Lung (tissue), 12 donors: ENCODE data around the gene GABRB1. TPM values are rescaled to one million over a fixed set of nuclear protein-coding genes. Genes with fewer than 3 reads are reported as not detected.

ENCODE experiments used
- ATAC-seq: fragments of 200-7000 bp; cut with Tn5 transposase; one replicate; pipeline ENCODE4 v1.9.1; 2020; ENCODE audit warnings: moderate number of reproducible peaks; ENCODE audit not compliant: insufficient read depth, low FRiP score
- DNase-seq, 3 donors: peaks; one replicate each; pipeline ENCODE4 v3.0.0-alpha.2; 2013 to 2017
- H3K27ac ChIP-seq, 2 donors: one replicate each; pipeline ENCODE4 v1.5.1; 2013; ENCODE audit warnings: mild to moderate bottlenecking in 2 of 2, moderate library complexity in 2 of 2, control low read depth in 1 of 2, inconsistent platforms in 1 of 2, low read depth in 1 of 2, low read length in 1 of 2
- H3K27me3 ChIP-seq, 3 donors: one replicate each; pipeline ENCODE4 v1.5.1; 2013; ENCODE audit warnings: low read length in 2 of 3; ENCODE audit not compliant: control insufficient read depth in 3 of 3, insufficient read depth in 3 of 3
- H3K36me3 ChIP-seq, 4 donors: one replicate each; pipeline ENCODE4 v1.5.1; 2013; ENCODE audit warnings: low read length in 4 of 4, mild to moderate bottlenecking in 1 of 4, moderate library complexity in 1 of 4; ENCODE audit not compliant: control insufficient read depth in 4 of 4, insufficient read depth in 4 of 4
- H3K4me1 ChIP-seq, 5 donors: one replicate each; pipeline ENCODE4 v1.5.1; 2013; ENCODE audit warnings: low read length in 5 of 5, mild to moderate bottlenecking in 2 of 5, moderate library complexity in 1 of 5; ENCODE audit not compliant: control insufficient read depth in 5 of 5, insufficient read depth in 5 of 5
- H3K4me3 ChIP-seq: one replicate; pipeline ENCODE4 v1.5.1; 2013; ENCODE audit warnings: mild to moderate bottlenecking, control low read depth, moderate library complexity
- H3K9ac ChIP-seq, 2 donors: one replicate each; pipeline ENCODE4 v1.5.1; 2013; ENCODE audit warnings: low read length in 2 of 2, control low read depth in 1 of 2; ENCODE audit not compliant: insufficient read depth in 1 of 2
- H3K9me3 ChIP-seq, 4 donors: one replicate each; pipeline ENCODE4 v1.5.1; 2013; ENCODE audit warnings: low read length in 3 of 4, mild to moderate bottlenecking in 1 of 4, moderate library complexity in 1 of 4; ENCODE audit not compliant: control insufficient read depth in 4 of 4, insufficient read depth in 3 of 4
- WGBS, 2 donors: extraction: QIAGEN DNeasy Blood & Tissue Kit; methylation state at CpG; one replicate each; pipeline ENCODE4 v1.1.7; 2013; 5-methylcytosine and 5-hydroxymethylcytosine counted together
- polyA plus RNA-seq, 2 donors: library from polyadenylated mRNA; stranded (reverse); fragments of 200-250 nt; gene quantifications; one replicate each; pipeline ENCODE4 v1.2.1, GENCODE V29; 2013
- total RNA-seq, 2 donors: library from RNA; depleted of rRNA in 1 of 2; stranded (reverse); fragments of >200 nt in 1 of 2; gene quantifications; one replicate each; pipeline ENCODE4 v1.2.1, GENCODE V29; 2014 to 2021
- TF ChIP-seq, protein P1 (sequence below): IDR thresholded peaks from 2 replicates; pipeline ENCODE4 v1.5.1; 2012; ENCODE audit warnings: mild to moderate bottlenecking; ENCODE audit errors: control extremely low read depth, extremely low read depth
- donor health status: control.
- donor health status: control.
- donor health status: Bipolar disorder and iron deficiency.
- donor health status: healthy.
- donor health status: DM: yes; HTN: yes; CAD: no.

The GABRB1 gene
- total and polyA plus RNA-seq, 4 donors, result 0.34 TPM; not detected in 3

DNA sequence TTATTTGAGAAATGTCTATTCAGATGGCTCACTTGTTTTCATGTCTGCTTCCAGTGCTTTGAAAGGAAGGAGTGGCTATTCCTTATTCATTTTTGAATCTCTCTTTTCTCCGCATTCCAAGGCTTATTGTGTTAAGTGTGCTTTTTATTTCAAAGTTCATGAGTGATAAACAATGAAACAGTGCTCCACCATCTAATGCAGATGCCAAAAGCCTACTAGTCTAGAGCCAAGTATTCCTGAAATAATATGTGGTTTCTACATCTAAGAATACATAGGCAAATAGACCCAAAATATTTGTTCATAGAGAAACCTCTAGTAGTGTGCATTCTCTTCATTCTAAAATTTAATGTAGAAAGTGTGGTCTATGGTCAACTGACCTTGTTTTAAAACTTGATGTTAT, 187.3 kb downstream of the GABRB1 start:
- DNase-seq, result no peak
- Histone ChIP-seq H3K9ac (no peak overlapping the region), H3K4me1 (no peaks in the 10 kb centered on the region), H3K4me3 (no peak overlapping the region), H3K36me3 (no peaks in the 10 kb centered on the region), H3K27ac (no peak overlapping the region), H3K9me3 (no peaks in the 10 kb centered on the region), H3K27me3 (no peaks in the 10 kb centered on the region)
- TF ChIP-seq, protein P1, sequence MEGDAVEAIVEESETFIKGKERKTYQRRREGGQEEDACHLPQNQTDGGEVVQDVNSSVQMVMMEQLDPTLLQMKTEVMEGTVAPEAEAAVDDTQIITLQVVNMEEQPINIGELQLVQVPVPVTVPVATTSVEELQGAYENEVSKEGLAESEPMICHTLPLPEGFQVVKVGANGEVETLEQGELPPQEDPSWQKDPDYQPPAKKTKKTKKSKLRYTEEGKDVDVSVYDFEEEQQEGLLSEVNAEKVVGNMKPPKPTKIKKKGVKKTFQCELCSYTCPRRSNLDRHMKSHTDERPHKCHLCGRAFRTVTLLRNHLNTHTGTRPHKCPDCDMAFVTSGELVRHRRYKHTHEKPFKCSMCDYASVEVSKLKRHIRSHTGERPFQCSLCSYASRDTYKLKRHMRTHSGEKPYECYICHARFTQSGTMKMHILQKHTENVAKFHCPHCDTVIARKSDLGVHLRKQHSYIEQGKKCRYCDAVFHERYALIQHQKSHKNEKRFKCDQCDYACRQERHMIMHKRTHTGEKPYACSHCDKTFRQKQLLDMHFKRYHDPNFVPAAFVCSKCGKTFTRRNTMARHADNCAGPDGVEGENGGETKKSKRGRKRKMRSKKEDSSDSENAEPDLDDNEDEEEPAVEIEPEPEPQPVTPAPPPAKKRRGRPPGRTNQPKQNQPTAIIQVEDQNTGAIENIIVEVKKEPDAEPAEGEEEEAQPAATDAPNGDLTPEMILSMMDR, result no peak
- WGBS, 2 donors, result 88 to 94% methylated on average over 1 of the region's 1 CpG
- no peak for ATAC-seq

DNA sequence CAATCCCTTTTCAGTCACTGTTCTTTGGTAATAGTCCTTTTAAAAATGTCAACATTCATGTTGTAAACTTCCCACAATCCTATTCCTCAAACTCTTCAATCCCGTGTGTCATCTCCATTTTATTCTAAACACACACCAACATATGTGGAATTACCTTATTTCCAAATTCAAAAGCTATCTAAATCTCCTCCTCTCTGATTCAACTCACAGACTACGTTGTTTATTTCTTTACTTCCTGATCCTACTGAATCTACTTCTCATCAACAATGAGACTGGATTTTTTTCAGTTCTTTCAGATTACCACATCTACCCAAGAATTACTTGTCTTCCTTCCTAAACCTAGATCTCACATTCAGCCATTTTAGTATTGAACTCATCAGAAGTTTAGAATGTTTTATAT, 188.2 kb downstream of the GABRB1 start:
- Histone ChIP-seq H3K4me1 (no peaks in the 10 kb centered on the region), H3K27me3 (no peaks in the 10 kb centered on the region), H3K4me3 (no peak overlapping the region), H3K27ac (no peak overlapping the region), H3K9me3 (no peaks in the 10 kb centered on the region), H3K36me3 (no peaks in the 10 kb centered on the region), H3K9ac (no peak overlapping the region)
- ATAC-seq (no peak), DNase-seq (no peak)
- TF ChIP-seq, protein P1, result no peak
- WGBS, 2 donors, result 54 to 61% methylated on average over 2 of the region's 2 CpGs

DNA sequence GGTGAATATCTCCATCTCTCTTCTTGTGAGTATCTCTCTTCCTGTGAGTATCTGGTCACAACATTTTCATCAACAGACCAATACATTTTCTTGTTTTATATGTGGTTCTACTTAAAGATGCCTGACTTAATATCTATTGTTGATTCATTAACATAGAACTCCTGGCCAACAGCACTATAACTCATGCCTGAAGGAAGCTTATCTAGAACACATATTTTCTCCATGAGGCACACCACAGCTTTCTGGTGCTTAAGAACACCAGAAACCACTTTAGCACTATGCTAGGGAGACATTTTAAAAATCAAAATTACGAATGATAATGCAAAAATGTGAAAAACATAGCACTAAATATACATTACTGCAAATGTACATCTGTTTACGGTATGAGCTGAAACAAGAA, 190.4 kb downstream of the GABRB1 start:
- Histone ChIP-seq H3K36me3 (no peaks in the 10 kb centered on the region), H3K9ac (no peak overlapping the region), H3K27me3 (no peaks in the 10 kb centered on the region), H3K4me3 (no peak overlapping the region), H3K9me3 (no peaks in the 10 kb centered on the region), H3K4me1 (no peaks in the 10 kb centered on the region), H3K27ac (no peak overlapping the region)
- TF ChIP-seq, protein P1, result no peak
- DNase-seq, result no peak
- WGBS, 2 donors, result 69 to 76% methylated on average over 2 of the region's 2 CpGs
- ATAC-seq, result no peak

DNA sequence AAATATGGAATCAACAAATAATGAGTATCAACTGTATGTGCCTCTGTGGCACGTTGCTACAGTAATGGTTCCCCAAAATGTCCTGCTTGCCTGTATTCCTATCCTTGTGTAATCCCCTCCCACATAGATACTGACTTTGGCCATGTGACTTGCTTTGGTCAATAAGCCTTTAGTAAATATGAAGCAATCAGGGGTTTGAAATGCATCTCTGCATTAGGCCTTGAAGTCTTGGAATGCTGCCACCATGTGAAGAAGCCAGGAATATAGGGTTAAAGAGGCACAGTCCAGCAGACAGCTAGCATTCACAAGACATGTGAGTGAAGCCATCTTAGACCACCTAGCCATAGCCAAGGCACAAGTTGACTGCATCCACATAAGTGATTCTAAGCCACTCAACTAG, 190.9 kb downstream of the GABRB1 start:
- DNase-seq, result no peak

More for the DNA sequence above, 190.9 kb downstream of the GABRB1 start:
- H3K36me3 ChIP-seq, result no peaks in the 10 kb centered on the region
- TF ChIP-seq, protein P1, result no peak
- 82 to 85% methylated on average over 1 of the region's 1 CpG for WGBS, 2 donors
- ATAC-seq, result no peak
- H3K4me1 ChIP-seq, result no peaks in the 10 kb centered on the region
- no peak overlapping the region for H3K9ac ChIP-seq
- no peaks in the 10 kb centered on the region for H3K9me3 ChIP-seq
- H3K27ac ChIP-seq, result no peak overlapping the region
- no peak overlapping the region for H3K4me3 ChIP-seq
- no peaks in the 10 kb centered on the region for H3K27me3 ChIP-seq
